IPS DF 6.9 (cell line): ENCODE data around the gene TDG.
A peak's percentile ranks its signal among the peaks of the same experiment; 100 is the strongest.

Source experiments
- DNase-seq: peaks from one replicate; pipeline ENCODE4 v3.0.0-alpha.2; 2013; ENCODE audit warnings: low read depth, low spot score
- H3K27ac ChIP-seq: one replicate; pipeline ENCODE4 v1.5.1; 2013; ENCODE audit warnings: low read length, control low read depth
- H3K27me3 ChIP-seq: 2 replicates; pipeline ENCODE4 v1.6.1; 2013; ENCODE audit warnings: mild to moderate bottlenecking, low read length; ENCODE audit not compliant: control insufficient read depth, insufficient read depth
- H3K36me3 ChIP-seq: 2 replicates; pipeline ENCODE4 v1.6.1; 2013; ENCODE audit warnings: low read length; ENCODE audit not compliant: control insufficient read depth, insufficient read depth
- H3K4me1 ChIP-seq: 2 replicates; pipeline ENCODE4 v1.6.1; 2013; ENCODE audit warnings: low read length; ENCODE audit not compliant: control insufficient read depth, insufficient read depth
- H3K4me3 ChIP-seq: 2 replicates; pipeline ENCODE4 v1.5.1; 2013; ENCODE audit warnings: mild to moderate bottlenecking, low read length
- H3K9me3 ChIP-seq: 2 replicates; pipeline ENCODE4 v1.6.1; 2013; ENCODE audit warnings: low read length, inconsistent platforms; ENCODE audit not compliant: control insufficient read depth, insufficient read depth
- WGBS: extraction: QIAGEN DNeasy Blood & Tissue Kit; methylation state at CpG from one replicate; pipeline ENCODE4 v1.1.7; 2013; ENCODE audit warnings: mixed read lengths, missing lambda C conversion rate; ENCODE audit not compliant: insufficient read length, insufficient coverage; 5-methylcytosine and 5-hydroxymethylcytosine counted together

The TDG gene

GRCh38 chr12:103965590-103966504 lies at the start of gene TDG:
TSS of gene TDG (plus strand) at chr12:103965872. CDS start at chr12:103966038, 166 bp downstream.
- Histone ChIP-seq H3K9me3 (no peaks in the 10 kb centered on the region), H3K27ac (no peak within 1 kb of the TSS), H3K36me3 (no peaks in the 10 kb centered on the region; the same call in 1 of the 2 replicates), H3K27me3 (no peaks in the 10 kb centered on the region; the same call in 1 of the 2 replicates), H3K4me3 (peak within 1 kb of the TSS; percentile 78; the same call in 1 of the 2 replicates), H3K4me1 (no peaks in the 10 kb centered on the region)
- WGBS = no CpG with 5 or more reads among the region's 64 CpGs
- peak; percentile 97 for DNase-seq

DNA sequence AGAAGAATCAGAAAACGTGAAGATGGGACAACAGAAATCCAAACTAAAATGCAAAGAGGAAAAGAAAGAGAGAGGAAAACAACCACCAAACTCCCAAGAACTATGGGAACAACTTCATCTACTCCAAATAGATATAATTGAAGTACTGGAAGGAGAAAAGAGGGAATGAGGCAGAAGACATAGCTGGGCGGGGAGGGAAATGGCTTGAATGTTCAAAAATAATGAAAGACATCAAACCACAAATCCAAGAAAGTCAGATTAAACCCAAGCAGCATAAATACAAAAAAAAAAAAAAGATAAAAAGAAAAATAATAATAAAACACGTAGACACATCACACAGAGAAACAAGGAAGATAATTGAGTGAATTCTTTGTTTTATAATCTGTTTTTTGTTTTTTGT lies 47.8 kb upstream of the TDG start:
- no peak for DNase-seq
- no peak overlapping the region for H3K4me3 ChIP-seq
- no peaks in the 10 kb centered on the region for H3K4me1 ChIP-seq
- no CpG with 5 or more reads among the region's 3 CpGs for WGBS
- H3K36me3 ChIP-seq = no peaks in the 10 kb centered on the region
- no peak overlapping the region for H3K27ac ChIP-seq
- H3K27me3 ChIP-seq = no peaks in the 10 kb centered on the region
- H3K9me3 ChIP-seq = no peaks in the 10 kb centered on the region

- Histone ChIP-seq H3K27me3 (no peaks in the 10 kb centered on the region), H3K27ac (no peak overlapping the region), H3K9me3 (no peaks in the 10 kb centered on the region), H3K36me3 (no peaks in the 10 kb centered on the region), H3K4me1 (peaks cover 2% of the 10 kb centered on the region; the same call in 1 of the 2 replicates), H3K4me3 (no peak overlapping the region)
- WGBS = no CpG with 5 or more reads among the region's 9 CpGs
- no peak for DNase-seq
Measured at GRCh38 chr12:103924761-103925641, 40.7 kb upstream of the TDG start.

DNA sequence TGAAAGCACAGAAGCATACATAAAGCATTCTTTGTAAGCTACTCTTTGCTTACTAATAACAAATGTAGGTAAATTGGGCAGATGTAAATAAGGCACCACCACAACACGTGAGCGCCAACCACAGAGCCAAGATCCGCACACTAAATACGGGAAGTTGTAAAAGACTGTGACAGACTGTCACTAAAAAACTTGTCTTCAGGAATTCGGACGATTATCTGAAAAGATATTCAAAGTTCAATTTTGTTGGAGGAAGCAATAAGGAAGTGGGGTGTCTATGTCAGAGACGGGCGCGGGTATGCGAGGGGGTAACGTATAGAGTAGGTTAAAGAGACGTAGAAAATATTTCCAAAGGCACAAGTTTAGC lies 37.0 kb upstream of the TDG start:
- DNase-seq = no peak
- no peak overlapping the region for H3K27ac ChIP-seq
- H3K36me3 ChIP-seq = 0 out of 2 replicates have a peak, but pooled peaks cover 5% of the 10 kb centered on the region
- peaks cover 2% of the 10 kb centered on the region; the same call in 1 of the 2 replicates for H3K4me1 ChIP-seq
- WGBS = no CpG with 5 or more reads among the region's 12 CpGs
- H3K4me3 ChIP-seq = peak overlapping the region; percentile 61; the same call in 1 of the 2 replicates
- no peaks in the 10 kb centered on the region for H3K27me3 ChIP-seq
- H3K9me3 ChIP-seq = no peaks in the 10 kb centered on the region

GRCh38 chr12:103929046-103929783 lies 36.5 kb upstream of the TDG start:
- H3K36me3 ChIP-seq = peaks cover 5% of the 10 kb centered on the region; the same call in 1 of the 2 replicates
- DNase-seq = peak; percentile 64
- no peak overlapping the region for H3K27ac ChIP-seq
- no CpG with 5 or more reads among the region's 37 CpGs for WGBS
- H3K4me1 ChIP-seq = peaks cover 2% of the 10 kb centered on the region; the same call in 1 of the 2 replicates
- H3K9me3 ChIP-seq = no peaks in the 10 kb centered on the region
- H3K27me3 ChIP-seq = no peaks in the 10 kb centered on the region
- peak overlapping the region; percentile 61; the same call in 1 of the 2 replicates for H3K4me3 ChIP-seq

GRCh38 chr12:103929784-103930033 lies 36.0 kb upstream of the TDG start:
- H3K27me3 ChIP-seq = no peaks in the 10 kb centered on the region
- no peak overlapping the region for H3K27ac ChIP-seq
- peaks cover 2% of the 10 kb centered on the region; the same call in 1 of the 2 replicates for H3K4me1 ChIP-seq
- no peak for DNase-seq
- WGBS = no CpG with 5 or more reads among the region's 18 CpGs
- H3K36me3 ChIP-seq = peaks cover 8% of the 10 kb centered on the region; the same call in 1 of the 2 replicates
- H3K4me3 ChIP-seq = peak overlapping the region; percentile 61; the same call in 1 of the 2 replicates
- no peaks in the 10 kb centered on the region for H3K9me3 ChIP-seq

- no CpG with 5 or more reads among the region's 56 CpGs for WGBS
- Histone ChIP-seq H3K27ac (no peak within 1 kb of the TSS), H3K36me3 (peaks cover 8% of the 10 kb centered on the region; the same call in 1 of the 2 replicates), H3K27me3 (no peaks in the 10 kb centered on the region), H3K4me1 (peaks cover 2% of the 10 kb centered on the region; the same call in 1 of the 2 replicates), H3K9me3 (no peaks in the 10 kb centered on the region), H3K4me3 (peak within 1 kb of the TSS; percentile 95)
- peak; percentile 99 for DNase-seq
Measured at GRCh38 chr12:103930034-103930786, 35.5 kb upstream of the TDG start, which contains the start of gene HSP90B1. TSS of gene HSP90B1 (plus strand) at chr12:103930410. CDS start at chr12:103930516, 106 bp downstream.

DNA sequence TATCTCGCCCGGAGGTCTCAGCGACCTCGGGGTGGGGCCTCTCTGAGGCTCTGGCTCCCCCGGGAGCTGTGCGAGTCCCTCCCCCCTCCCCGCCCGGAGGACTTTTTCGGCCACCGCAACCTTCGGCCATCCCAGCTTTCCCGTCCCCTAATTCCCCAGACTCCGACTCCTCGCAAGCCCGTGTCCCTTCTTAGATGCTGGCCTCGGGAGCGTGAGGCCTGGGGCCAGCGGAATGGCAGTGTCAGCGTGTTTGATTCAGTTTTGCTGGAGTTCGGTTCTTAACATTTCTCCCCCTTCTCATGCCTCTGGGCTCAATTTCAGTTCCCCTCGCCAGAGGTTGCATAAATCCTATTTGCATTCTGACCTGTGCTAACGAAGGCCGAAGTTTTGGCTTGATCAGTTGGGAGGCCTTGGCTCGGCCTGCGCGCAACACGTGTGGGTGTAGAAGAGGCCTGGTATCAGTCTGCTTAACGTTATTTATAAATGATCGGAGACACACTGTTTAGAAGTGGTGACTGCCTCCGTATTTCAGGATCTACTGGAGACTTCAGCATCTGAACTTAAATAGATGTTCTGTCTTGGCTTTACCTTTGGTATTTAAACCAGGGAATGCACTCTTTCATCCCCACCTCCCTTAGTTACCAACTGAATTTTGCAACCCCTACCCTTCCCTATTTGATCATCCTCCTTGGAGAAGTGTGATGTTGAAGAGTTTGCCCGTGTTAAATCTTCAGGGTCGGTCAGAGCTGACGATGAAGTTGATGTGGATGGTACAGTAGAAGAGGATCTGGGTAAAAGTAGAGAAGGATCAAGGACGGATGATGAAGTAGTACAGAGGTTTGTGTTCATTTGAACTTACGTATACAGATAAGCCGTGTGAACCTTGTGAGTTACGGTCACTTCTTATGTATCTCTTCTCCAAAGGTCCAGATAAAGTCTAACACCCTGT lies 34.6 kb upstream of the TDG start:
- no peak for DNase-seq
- peaks cover 11% of the 10 kb centered on the region; the same call in 1 of the 2 replicates for H3K36me3 ChIP-seq
- WGBS = no CpG with 5 or more reads among the region's 37 CpGs

More for the DNA sequence above, 34.6 kb upstream of the TDG start:
- Histone ChIP-seq H3K4me3 (peak overlapping the region; percentile 95), H3K4me1 (peaks cover 2% of the 10 kb centered on the region; the same call in 1 of the 2 replicates), H3K9me3 (no peaks in the 10 kb centered on the region), H3K27ac (no peak overlapping the region), H3K27me3 (no peaks in the 10 kb centered on the region)
